Omental fat pad (tissue), 4 donors: Measurements from ENCODE around the gene SLC2A9. TPM values are rescaled to one million over a fixed set of nuclear protein-coding genes. Genes with fewer than 3 reads are reported as not detected.

Source experiments
- ATAC-seq: fragments of 150-250 bp; one replicate; pipeline ENCODE4 v1.9.1; 2016; ENCODE audit warnings: mild to moderate bottlenecking, moderate library complexity; ENCODE audit not compliant: low FRiP score
- DNase-seq: peaks from one replicate; pipeline ENCODE4 v3.0.0-alpha.2; 2019; ENCODE audit warnings: low spot score
- CTCF ChIP-seq, 3 donors: fragments of 450-650 bp; IDR thresholded peaks; one replicate each; pipeline ENCODE4 v1.5.1; 2016 to 2017; ENCODE audit warnings: antibody characterized with exemption in 3 of 3, mild to moderate bottlenecking in 3 of 3, moderate library complexity in 2 of 3
- total RNA-seq, 4 donors: library from RNA; depleted of rRNA; stranded (reverse); fragments of >200 nt; gene quantifications; one replicate each; pipeline ENCODE4 v1.1.0, GENCODE V29; 2016

Gene SLC2A9
- total RNA-seq, 4 donors from 2014 or later, result 4.7 to 8.5 (median 7.3) TPM

DNA sequence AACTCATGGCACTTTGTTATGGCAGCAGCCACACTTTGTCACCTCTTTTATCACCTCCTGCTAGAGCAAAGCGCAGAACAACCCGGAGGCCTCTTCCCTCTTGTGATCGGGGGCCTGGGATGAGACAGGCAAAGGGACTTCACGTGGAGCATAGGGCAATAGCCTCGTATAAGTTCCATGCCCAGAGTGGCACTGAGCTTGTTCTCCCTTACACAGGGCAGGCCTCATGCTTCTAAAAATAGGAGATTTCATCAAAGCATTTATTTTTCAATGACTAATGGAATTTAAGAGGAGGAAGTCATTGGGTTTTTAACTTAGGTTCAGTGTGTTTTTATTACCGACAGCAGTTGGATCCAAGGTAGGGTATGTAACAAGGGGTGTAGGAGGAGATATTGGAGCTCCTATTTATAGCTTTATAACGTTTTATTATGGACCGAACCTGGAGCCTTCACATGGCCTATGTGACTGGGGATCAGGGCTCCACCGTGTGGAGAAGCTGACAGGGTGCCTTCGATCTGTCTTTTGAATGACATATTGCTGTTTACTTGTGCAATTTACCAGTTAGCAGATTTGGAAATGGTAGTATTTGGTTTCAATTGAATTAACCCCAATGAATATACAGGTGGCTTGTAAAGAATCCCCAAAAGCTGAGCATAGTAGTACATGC lies 93.8 kb downstream of the SLC2A9 start:
- ATAC-seq (no peak), DNase-seq (no peak)
- TF ChIP-seq CTCF (IDR thresholded peaks at IDR 0.05), result no peak

DNA sequence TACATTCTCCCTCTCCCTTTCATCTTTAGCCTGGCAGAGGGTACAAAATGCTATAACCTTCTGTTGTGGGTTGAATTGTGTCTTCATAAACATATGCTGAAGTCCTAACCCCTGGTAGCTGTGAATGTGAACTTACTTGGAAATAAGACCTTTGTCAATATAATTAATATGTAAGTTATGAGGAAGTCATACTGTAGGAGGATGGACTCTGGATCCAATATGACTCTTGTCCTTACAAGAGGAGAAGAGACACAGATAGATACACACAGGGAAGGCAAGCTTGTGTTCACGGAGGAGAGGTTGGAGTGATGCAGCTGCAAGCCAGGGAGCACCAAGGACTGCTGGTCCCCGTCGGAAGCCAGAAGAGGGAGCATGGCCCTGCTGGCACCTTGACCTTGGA lies 94.7 kb downstream of the SLC2A9 start:
- ATAC-seq, result no peak
- TF ChIP-seq CTCF (IDR thresholded peaks at IDR 0.05), result no peak
- DNase-seq, result no peak

GRCh38 chr4:9925750-9926439 lies 95.4 kb downstream of the SLC2A9 start:
- DNase-seq, result no peak
- TF ChIP-seq CTCF (IDR thresholded peaks at IDR 0.05), result no peak
- ATAC-seq, result no peak

- DNase-seq (no peak), ATAC-seq (no peak)
- TF ChIP-seq CTCF (IDR thresholded peaks at IDR 0.05), result no peak
These were observed 96.5 kb downstream of the SLC2A9 start for GRCh38 chr4:9924750-9925149.

- no peak for DNase-seq
- ATAC-seq, result no peak
- TF ChIP-seq CTCF (IDR thresholded peaks at IDR 0.05), result no peak
These were observed 98.0 kb downstream of the SLC2A9 start for GRCh38 chr4:9923195-9923812.

- ATAC-seq (no peak), DNase-seq (no peak)
- no peak for TF ChIP-seq CTCF (IDR thresholded peaks at IDR 0.05)
These were observed 100.0 kb downstream of the SLC2A9 start for GRCh38 chr4:9921326-9921725.
